WTC11 (cell line): Measurements from ENCODE around the gene NLGN1. TPM values are rescaled to one million over a fixed set of nuclear protein-coding genes. Genes with fewer than 3 reads are reported as not detected.
A peak's percentile ranks its signal among the peaks of the same experiment; 100 is the strongest.

Source experiments
- ATAC-seq: fragments of 200-7000 bp; cut with Tn5 transposase; 2 replicates; pipeline ENCODE4 v1.10.0; 2021; ENCODE audit warnings: mild to moderate bottlenecking, moderate library complexity
- CTCF ChIA-PET: fragments of 300-600 bp; sonication (Branson Sonifier 250); formaldehyde crosslinking; loops from one replicate; lab custom pipeline; 2021; ENCODE audit warnings: antibody characterized with exemption; lab: Charles Lee
- POLR2A ChIA-PET: fragments of 350-600 bp; sonication (Branson Sonifier 250); formaldehyde crosslinking; loops from one replicate; lab custom pipeline; 2021; ENCODE audit warnings: antibody characterized with exemption; lab: Charles Lee
- DNase-seq: peaks from one replicate; pipeline ENCODE4 v3.0.0; 2021; ENCODE audit warnings: low spot score
- H3K27ac Mint-ChIP-seq: 2 replicates; pipeline ENCODE4 v1.8.0; 2021; ENCODE audit warnings: mixed read lengths
- H3K27me3 Mint-ChIP-seq: 2 replicates; pipeline ENCODE4 v1.8.0; 2021; ENCODE audit warnings: low read depth, mild to moderate bottlenecking, moderate library complexity, mixed read lengths
- H3K36me3 Mint-ChIP-seq: 2 replicates; pipeline ENCODE4 v1.8.0; 2021; ENCODE audit warnings: mixed read lengths
- H3K4me1 Mint-ChIP-seq: 2 replicates; pipeline ENCODE4 v1.8.0; 2022; ENCODE audit warnings: mixed read lengths
- H3K4me3 Mint-ChIP-seq: 2 replicates; pipeline ENCODE4 v1.8.0; 2021; ENCODE audit warnings: mild to moderate bottlenecking, moderate library complexity, mixed read lengths
- H3K9me3 Mint-ChIP-seq: 2 replicates; pipeline ENCODE4 v1.8.0; 2021; ENCODE audit warnings: mixed read lengths
- ESRRA ChIP-seq: sonication (generic); formaldehyde crosslinking; IDR thresholded peaks from 2 replicates; pipeline ENCODE4 v1.8.1; 2022; ENCODE audit warnings: mild to moderate bottlenecking, missing genetic modification reagents, borderline replicate concordance
- IRF2 ChIP-seq: sonication (generic); formaldehyde crosslinking; IDR thresholded peaks from 2 replicates; pipeline ENCODE4 v1.8.0; 2022; ENCODE audit warnings: low read depth, missing genetic modification reagents, borderline replicate concordance
- JUN ChIP-seq: sonication (generic); formaldehyde crosslinking; IDR thresholded peaks from 2 replicates; pipeline ENCODE4 v1.8.0; 2023; ENCODE audit warnings: mild to moderate bottlenecking, missing genetic modification reagents
- NFYB ChIP-seq: sonication (generic); formaldehyde crosslinking; conservative IDR thresholded peaks from 2 replicates; pipeline ENCODE4 v1.8.0; 2022; ENCODE audit warnings: low read depth, missing genetic modification reagents
- SOX15 ChIP-seq: fragments of 250-450 bp; sonication (Bioruptor Pico); IDR thresholded peaks from 2 replicates; pipeline ENCODE4 v1.9.0; 2021; ENCODE audit warnings: mild to moderate bottlenecking
- ZNF138 ChIP-seq: sonication (generic); formaldehyde crosslinking; conservative IDR thresholded peaks from 2 replicates; pipeline ENCODE4 v1.8.1; 2022; ENCODE audit warnings: mild to moderate bottlenecking, moderate library complexity, missing genetic modification reagents
- ZNF416 ChIP-seq: fragments of 250-450 bp; sonication (Bioruptor Pico); IDR thresholded peaks from 2 replicates; pipeline ENCODE4 v1.9.0; 2021; ENCODE audit warnings: mild to moderate bottlenecking, inconsistent platforms
- total RNA-seq: library from RNA; stranded (reverse); gene quantifications from 3 replicates; pipeline ENCODE4 v1.2.3, GENCODE V29; 2021
- TF ChIP-seq, protein P1 (sequence below): sonication (generic); formaldehyde crosslinking; IDR thresholded peaks from 2 replicates; pipeline ENCODE4 v1.8.1; 2023; ENCODE audit warnings: mild to moderate bottlenecking, missing genetic modification reagents, moderate library complexity
- TF ChIP-seq, protein P2 (sequence below): sonication (generic); formaldehyde crosslinking; IDR thresholded peaks from 2 replicates; pipeline ENCODE4 v1.8.1; 2023; ENCODE audit warnings: mild to moderate bottlenecking, missing genetic modification reagents
- TF ChIP-seq, protein P3 (sequence below): sonication (generic); formaldehyde crosslinking; conservative IDR thresholded peaks from 2 replicates; pipeline ENCODE4 v1.8.1; 2023; ENCODE audit warnings: mild to moderate bottlenecking, low read depth, missing genetic modification reagents, moderate library complexity
- TF ChIP-seq, protein P4 (sequence below): sonication (generic); formaldehyde crosslinking; IDR thresholded peaks from 2 replicates; pipeline ENCODE4 v1.8.0; 2023; ENCODE audit warnings: mild to moderate bottlenecking, missing genetic modification reagents
- TF ChIP-seq, protein P5 (sequence below): sonication (generic); formaldehyde crosslinking; IDR thresholded peaks from 2 replicates; pipeline ENCODE4 v1.8.1; 2022; ENCODE audit warnings: mild to moderate bottlenecking, missing genetic modification reagents, moderate library complexity, borderline replicate concordance
- TF ChIP-seq, protein P6 (sequence below): sonication (generic); formaldehyde crosslinking; IDR thresholded peaks from 2 replicates; pipeline ENCODE4 v1.8.0; 2022; ENCODE audit warnings: missing genetic modification reagents

NLGN1 gene
- total RNA-seq, 1 experiment from 2014 or later = 12.4 TPM

DNA sequence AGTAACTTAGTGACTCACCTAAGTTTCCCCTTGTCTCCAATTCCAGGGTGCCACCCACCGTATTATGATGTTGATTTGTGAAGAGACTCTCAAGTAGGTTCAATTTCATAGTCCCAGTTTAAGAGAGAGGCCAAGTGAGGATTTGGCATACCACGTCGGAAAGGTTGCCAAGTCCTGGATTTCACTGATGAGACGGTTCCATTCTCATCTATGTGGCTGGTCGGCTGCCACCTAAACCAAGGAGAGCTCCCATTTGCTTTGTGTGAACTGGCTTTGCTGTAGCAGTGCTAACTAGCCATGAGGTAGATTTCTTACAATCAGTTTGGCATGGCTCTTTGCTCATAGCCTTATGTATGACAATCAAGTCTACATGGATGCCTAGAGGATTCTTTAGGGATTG, 653.6 kb downstream of the NLGN1 start:
- H3K36me3 Mint-ChIP-seq = no peaks in the 10 kb centered on the region
- H3K4me1 Mint-ChIP-seq = peaks cover 14% of the 10 kb centered on the region
- no peak overlapping the region for H3K4me3 Mint-ChIP-seq
- peaks cover 12% of the 10 kb centered on the region; the same call in 1 of the 2 replicates for H3K27me3 Mint-ChIP-seq
- CTCF ChIA-PET = no interaction called here
- no peak for DNase-seq
- no peak overlapping the region for H3K27ac Mint-ChIP-seq
- no peaks in the 10 kb centered on the region for H3K9me3 Mint-ChIP-seq
- POLR2A ChIA-PET = no interaction called here
- TF ChIP-seq SOX15 (CRISPR knock-in tag) (no peak), IRF2 (CRISPR knock-in tag) (no peak), ESRRA (CRISPR knock-in tag) (no peak), ZNF138 (CRISPR knock-in tag) (no peak), ZNF416 (CRISPR knock-in tag) (no peak), NFYB (CRISPR knock-in tag) (no peak), JUN (CRISPR knock-in tag) (no peak)
- TF ChIP-seq, protein P1, sequence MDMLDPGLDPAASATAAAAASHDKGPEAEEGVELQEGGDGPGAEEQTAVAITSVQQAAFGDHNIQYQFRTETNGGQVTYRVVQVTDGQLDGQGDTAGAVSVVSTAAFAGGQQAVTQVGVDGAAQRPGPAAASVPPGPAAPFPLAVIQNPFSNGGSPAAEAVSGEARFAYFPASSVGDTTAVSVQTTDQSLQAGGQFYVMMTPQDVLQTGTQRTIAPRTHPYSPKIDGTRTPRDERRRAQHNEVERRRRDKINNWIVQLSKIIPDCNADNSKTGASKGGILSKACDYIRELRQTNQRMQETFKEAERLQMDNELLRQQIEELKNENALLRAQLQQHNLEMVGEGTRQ = no peak
- TF ChIP-seq, protein P2, sequence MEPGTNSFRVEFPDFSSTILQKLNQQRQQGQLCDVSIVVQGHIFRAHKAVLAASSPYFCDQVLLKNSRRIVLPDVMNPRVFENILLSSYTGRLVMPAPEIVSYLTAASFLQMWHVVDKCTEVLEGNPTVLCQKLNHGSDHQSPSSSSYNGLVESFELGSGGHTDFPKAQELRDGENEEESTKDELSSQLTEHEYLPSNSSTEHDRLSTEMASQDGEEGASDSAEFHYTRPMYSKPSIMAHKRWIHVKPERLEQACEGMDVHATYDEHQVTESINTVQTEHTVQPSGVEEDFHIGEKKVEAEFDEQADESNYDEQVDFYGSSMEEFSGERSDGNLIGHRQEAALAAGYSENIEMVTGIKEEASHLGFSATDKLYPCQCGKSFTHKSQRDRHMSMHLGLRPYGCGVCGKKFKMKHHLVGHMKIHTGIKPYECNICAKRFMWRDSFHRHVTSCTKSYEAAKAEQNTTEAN (CRISPR knock-in tag) = no peak
- TF ChIP-seq, protein P3, sequence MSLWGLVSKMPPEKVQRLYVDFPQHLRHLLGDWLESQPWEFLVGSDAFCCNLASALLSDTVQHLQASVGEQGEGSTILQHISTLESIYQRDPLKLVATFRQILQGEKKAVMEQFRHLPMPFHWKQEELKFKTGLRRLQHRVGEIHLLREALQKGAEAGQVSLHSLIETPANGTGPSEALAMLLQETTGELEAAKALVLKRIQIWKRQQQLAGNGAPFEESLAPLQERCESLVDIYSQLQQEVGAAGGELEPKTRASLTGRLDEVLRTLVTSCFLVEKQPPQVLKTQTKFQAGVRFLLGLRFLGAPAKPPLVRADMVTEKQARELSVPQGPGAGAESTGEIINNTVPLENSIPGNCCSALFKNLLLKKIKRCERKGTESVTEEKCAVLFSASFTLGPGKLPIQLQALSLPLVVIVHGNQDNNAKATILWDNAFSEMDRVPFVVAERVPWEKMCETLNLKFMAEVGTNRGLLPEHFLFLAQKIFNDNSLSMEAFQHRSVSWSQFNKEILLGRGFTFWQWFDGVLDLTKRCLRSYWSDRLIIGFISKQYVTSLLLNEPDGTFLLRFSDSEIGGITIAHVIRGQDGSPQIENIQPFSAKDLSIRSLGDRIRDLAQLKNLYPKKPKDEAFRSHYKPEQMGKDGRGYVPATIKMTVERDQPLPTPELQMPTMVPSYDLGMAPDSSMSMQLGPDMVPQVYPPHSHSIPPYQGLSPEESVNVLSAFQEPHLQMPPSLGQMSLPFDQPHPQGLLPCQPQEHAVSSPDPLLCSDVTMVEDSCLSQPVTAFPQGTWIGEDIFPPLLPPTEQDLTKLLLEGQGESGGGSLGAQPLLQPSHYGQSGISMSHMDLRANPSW = no peak
- TF ChIP-seq, protein P4, sequence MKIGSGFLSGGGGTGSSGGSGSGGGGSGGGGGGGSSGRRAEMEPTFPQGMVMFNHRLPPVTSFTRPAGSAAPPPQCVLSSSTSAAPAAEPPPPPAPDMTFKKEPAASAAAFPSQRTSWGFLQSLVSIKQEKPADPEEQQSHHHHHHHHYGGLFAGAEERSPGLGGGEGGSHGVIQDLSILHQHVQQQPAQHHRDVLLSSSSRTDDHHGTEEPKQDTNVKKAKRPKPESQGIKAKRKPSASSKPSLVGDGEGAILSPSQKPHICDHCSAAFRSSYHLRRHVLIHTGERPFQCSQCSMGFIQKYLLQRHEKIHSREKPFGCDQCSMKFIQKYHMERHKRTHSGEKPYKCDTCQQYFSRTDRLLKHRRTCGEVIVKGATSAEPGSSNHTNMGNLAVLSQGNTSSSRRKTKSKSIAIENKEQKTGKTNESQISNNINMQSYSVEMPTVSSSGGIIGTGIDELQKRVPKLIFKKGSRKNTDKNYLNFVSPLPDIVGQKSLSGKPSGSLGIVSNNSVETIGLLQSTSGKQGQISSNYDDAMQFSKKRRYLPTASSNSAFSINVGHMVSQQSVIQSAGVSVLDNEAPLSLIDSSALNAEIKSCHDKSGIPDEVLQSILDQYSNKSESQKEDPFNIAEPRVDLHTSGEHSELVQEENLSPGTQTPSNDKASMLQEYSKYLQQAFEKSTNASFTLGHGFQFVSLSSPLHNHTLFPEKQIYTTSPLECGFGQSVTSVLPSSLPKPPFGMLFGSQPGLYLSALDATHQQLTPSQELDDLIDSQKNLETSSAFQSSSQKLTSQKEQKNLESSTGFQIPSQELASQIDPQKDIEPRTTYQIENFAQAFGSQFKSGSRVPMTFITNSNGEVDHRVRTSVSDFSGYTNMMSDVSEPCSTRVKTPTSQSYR (CRISPR knock-in tag) = no peak
- TF ChIP-seq, protein P5, sequence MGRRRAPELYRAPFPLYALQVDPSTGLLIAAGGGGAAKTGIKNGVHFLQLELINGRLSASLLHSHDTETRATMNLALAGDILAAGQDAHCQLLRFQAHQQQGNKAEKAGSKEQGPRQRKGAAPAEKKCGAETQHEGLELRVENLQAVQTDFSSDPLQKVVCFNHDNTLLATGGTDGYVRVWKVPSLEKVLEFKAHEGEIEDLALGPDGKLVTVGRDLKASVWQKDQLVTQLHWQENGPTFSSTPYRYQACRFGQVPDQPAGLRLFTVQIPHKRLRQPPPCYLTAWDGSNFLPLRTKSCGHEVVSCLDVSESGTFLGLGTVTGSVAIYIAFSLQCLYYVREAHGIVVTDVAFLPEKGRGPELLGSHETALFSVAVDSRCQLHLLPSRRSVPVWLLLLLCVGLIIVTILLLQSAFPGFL = no peak
- TF ChIP-seq, protein P6, sequence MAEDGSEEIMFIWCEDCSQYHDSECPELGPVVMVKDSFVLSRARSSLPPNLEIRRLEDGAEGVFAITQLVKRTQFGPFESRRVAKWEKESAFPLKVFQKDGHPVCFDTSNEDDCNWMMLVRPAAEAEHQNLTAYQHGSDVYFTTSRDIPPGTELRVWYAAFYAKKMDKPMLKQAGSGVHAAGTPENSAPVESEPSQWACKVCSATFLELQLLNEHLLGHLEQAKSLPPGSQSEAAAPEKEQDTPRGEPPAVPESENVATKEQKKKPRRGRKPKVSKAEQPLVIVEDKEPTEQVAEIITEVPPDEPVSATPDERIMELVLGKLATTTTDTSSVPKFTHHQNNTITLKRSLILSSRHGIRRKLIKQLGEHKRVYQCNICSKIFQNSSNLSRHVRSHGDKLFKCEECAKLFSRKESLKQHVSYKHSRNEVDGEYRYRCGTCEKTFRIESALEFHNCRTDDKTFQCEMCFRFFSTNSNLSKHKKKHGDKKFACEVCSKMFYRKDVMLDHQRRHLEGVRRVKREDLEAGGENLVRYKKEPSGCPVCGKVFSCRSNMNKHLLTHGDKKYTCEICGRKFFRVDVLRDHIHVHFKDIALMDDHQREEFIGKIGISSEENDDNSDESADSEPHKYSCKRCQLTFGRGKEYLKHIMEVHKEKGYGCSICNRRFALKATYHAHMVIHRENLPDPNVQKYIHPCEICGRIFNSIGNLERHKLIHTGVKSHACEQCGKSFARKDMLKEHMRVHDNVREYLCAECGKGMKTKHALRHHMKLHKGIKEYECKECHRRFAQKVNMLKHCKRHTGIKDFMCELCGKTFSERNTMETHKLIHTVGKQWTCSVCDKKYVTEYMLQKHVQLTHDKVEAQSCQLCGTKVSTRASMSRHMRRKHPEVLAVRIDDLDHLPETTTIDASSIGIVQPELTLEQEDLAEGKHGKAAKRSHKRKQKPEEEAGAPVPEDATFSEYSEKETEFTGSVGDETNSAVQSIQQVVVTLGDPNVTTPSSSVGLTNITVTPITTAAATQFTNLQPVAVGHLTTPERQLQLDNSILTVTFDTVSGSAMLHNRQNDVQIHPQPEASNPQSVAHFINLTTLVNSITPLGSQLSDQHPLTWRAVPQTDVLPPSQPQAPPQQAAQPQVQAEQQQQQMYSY (CRISPR knock-in tag) = no peak
- ATAC-seq = peak; percentile 67
